Activated naive CD8-positive, alpha-beta T cell treated with anti-CD3 and anti-CD28 coated beads, Interleukin-2, amount 50 U/mL, for 24 hours (primary cell): ENCODE data around the gene NAA40.

Experiments
- ATAC-seq: fragments of 150-1000 bp; cut with Tn5 transposase; one replicate; pipeline ENCODE4 v1.10.0; 2021
- DNase-seq: peaks from one replicate; pipeline ENCODE4 v3.0.0; 2021
- H3K27ac Mint-ChIP-seq: one replicate; pipeline ENCODE4 v1.8.0; 2021; ENCODE audit warnings: mild to moderate bottlenecking, mixed read lengths
- H3K27me3 Mint-ChIP-seq: one replicate; pipeline ENCODE4 v1.8.0; 2021; ENCODE audit warnings: mixed read lengths
- H3K36me3 Mint-ChIP-seq: one replicate; pipeline ENCODE4 v1.8.0; 2021; ENCODE audit warnings: low read depth, mixed read lengths
- H3K4me1 Mint-ChIP-seq: one replicate; pipeline ENCODE4 v1.8.0; 2021; ENCODE audit warnings: mixed read lengths
- H3K4me3 Mint-ChIP-seq: one replicate; pipeline ENCODE4 v1.8.0; 2021; ENCODE audit warnings: mild to moderate bottlenecking, moderate library complexity, mixed read lengths
- H3K9me3 Mint-ChIP-seq: one replicate; pipeline ENCODE4 v1.8.0; 2021; ENCODE audit warnings: mixed read lengths

NAA40 gene

DNA sequence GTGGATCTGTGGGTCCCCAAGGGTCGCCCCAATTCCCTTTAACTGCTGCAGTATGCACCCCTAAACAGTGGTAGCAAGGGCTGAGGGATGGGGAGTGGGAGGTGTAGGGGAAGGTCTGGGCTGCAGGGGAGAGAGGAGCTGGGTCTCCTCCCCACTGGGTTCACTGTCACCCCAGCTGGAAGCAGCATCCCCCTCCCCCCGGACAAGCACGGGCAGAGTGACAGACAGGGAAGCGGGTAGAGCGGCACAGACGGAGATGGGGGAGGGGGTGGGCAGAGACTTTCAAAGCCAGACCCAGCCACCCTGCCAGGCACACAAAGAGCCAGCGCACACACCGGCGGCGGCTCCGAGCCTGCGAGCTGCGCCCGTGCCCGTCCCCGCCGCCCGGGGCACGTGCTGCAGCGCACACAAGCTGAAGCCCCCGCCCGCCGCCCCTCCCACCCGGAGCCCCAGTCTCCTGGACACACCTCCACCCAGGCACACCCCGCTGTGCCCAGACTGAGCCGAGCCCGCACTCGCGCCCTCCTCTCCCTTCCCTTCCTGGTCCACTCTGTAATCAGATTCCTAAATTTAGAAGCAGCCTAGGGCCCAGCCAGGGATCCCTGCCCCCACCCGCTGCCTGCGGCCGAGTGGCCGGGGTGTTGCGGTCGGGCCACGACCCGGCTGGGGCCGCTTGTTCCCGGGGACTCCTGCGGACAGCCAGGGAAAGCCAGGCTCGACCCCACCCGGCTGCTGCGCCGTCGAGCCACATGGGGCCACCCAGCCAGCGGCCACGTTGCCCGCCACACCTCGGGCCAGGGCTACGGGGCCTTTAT, 20.9 kb upstream of the NAA40 start:
- H3K9me3 Mint-ChIP-seq = no peaks in the 10 kb centered on the region
- ATAC-seq (no peak), DNase-seq (no peak)
- H3K36me3 Mint-ChIP-seq = no peaks in the 10 kb centered on the region
- peaks cover 15% of the 10 kb centered on the region for H3K4me1 Mint-ChIP-seq
- no peak overlapping the region for H3K27ac Mint-ChIP-seq
- H3K4me3 Mint-ChIP-seq = peak overlapping the region; percentile 62
- peaks cover 11% of the 10 kb centered on the region for H3K27me3 Mint-ChIP-seq

DNA sequence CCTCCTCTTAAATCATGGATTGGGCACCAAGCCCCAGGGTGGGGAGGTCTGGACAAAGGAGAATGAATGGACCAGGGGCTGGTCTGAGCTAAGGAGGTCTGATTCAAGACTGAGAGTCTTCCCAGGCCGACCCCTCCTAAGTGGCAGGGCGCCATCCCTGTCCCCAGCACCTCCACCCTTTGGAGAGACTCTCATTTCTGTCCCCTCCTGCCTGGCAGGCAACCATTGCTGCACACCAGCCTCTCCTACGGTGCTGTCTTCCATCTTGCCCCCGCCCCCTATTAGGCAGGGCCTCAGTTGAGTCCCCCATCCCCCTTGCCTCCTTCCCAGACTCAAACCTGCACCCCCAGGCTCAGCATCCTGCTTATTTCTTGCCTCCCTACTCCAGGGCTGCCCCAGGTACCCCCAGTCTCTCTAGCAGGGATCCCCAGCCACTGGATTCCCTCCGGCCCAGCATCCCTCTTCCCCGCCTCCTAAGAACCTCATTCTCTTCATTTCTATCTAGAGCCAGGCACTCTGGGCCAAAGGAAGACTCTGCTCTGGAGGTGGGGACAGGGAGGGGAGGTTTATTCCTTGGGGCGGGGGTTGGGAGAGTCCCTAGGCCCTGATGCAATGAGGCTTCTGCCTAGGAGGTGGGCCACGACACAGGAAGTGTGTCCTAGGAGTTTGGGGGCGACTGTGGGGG, 20.2 kb upstream of the NAA40 start:
- H3K4me1 Mint-ChIP-seq = peaks cover 15% of the 10 kb centered on the region
- H3K36me3 Mint-ChIP-seq = no peaks in the 10 kb centered on the region
- ATAC-seq (no peak), DNase-seq (no peak)
- H3K4me3 Mint-ChIP-seq = no peak overlapping the region
- peaks cover 16% of the 10 kb centered on the region for H3K27me3 Mint-ChIP-seq
- no peaks in the 10 kb centered on the region for H3K9me3 Mint-ChIP-seq
- H3K27ac Mint-ChIP-seq = no peak overlapping the region

DNA sequence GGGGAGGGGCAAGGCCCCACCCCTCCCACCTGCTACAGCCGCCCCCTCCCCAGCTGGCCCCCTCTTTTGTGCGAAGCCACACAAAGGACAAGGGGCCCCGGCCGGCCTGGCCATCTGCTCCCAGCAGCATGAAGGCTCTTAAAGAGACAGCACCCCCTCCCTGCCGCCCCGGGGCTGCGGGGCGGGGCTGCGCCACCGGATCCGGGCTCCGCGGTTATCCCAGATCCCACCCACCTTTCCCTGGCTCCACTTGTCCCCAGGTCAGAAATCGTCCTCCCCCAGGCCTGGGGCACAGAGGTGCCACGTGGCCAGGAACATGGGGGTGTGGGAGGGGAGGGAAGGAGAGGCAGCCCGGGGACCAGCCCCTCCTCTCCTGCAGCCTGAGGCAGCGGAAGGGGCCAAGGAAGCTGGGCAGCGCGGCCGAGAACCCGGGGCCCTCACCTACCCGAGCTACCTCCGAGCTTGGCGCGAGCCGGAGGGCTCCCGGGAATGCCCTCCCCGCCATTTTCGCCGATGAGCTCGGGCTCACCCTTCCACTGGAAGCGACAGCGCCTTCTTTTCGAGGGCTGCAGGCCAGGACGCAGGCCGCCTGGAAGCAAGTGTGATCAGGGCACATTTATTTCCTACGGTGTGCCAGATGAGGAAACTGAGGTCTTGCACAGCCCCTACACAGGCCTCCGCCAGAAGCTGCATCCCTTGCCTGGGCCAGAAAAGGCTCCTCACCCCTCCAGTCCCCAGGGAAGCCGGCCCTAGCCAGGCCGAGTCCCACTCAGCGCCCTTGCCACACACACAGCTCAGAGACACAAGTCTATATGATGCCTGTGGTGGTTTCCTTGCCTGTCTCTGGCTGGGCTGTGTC, 19.3 kb upstream of the NAA40 start:
- ATAC-seq = no peak
- no peak overlapping the region for H3K4me3 Mint-ChIP-seq
- no peak for DNase-seq

DNA sequence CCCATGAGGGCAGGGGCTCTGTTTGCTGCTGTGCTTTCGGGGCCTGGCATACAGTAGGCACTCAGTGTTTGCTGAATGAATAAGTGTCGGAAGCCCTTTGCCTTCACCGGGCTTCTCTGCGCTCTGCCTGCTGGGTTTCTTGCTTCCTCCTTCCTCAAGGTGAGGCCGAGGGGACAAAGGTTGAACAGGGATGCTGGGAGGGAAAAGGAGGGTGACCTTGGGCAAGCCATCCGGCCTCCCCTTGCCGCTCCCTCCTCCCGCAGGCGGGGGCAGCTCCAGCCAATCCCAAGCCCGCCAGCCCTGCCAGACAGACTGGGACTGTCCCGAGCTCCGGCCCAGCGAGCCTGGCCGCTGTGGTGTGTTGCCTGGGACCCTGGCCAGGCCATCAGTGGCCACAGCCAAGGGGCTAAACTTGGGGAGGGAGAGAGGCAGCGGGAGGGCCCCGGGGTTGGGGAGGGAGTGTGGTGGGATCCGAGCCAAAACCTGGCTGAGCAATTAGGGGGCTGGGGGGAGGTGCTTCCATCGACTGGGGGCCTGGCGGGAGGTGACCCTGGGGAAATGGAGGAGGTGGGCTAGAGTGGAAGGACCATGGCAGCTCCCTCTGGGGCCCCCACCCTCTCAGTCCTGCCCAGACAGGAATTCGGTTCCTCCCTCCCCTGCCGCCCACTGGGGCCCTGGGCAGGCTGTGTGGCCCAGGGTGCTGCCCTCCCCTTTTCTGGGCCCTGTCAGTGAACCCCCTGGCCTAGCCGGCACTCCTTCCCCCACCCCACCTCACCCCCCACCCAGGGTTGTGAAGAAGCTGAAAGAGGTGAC, 18.5 kb upstream of the NAA40 start:
- no peak overlapping the region for H3K4me3 Mint-ChIP-seq
- no peaks in the 10 kb centered on the region for H3K9me3 Mint-ChIP-seq
- peaks cover 10% of the 10 kb centered on the region for H3K27me3 Mint-ChIP-seq
- H3K36me3 Mint-ChIP-seq = no peaks in the 10 kb centered on the region
- ATAC-seq (no peak), DNase-seq (no peak)
- no peak overlapping the region for H3K27ac Mint-ChIP-seq
- H3K4me1 Mint-ChIP-seq = peaks cover 13% of the 10 kb centered on the region

More for the DNA sequence above, 19.3 kb upstream of the NAA40 start:
- no peak overlapping the region for H3K27ac Mint-ChIP-seq
- peaks cover 15% of the 10 kb centered on the region for H3K4me1 Mint-ChIP-seq
- H3K9me3 Mint-ChIP-seq = no peaks in the 10 kb centered on the region
- H3K27me3 Mint-ChIP-seq = peaks cover 14% of the 10 kb centered on the region
- H3K36me3 Mint-ChIP-seq = no peaks in the 10 kb centered on the region

DNA sequence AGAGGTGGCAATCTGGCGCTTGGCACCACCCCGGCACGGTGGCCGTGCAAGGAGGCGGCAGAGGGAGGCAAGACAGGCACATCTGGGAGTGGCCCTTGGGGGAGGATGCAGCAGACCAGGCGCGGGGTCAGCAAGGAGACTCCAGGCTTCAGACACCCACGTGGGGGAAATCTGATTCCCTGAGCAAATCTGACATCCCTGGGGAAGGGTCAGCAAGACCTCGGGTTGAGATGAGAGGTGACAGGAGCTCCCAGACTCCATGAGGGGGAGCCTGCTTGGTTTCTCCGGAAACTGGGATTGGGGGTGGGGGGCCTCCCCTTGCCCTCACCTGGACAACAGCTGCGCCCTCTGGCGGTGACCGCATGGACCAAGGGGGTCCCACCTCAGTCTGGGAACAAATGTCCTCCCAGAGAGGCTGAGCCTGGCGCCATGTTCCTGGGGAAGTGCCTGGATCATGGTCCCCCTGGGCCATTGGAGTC, 17.8 kb upstream of the NAA40 start:
- peaks cover 10% of the 10 kb centered on the region for H3K27me3 Mint-ChIP-seq
- H3K4me1 Mint-ChIP-seq = peaks cover 13% of the 10 kb centered on the region
- no peaks in the 10 kb centered on the region for H3K36me3 Mint-ChIP-seq
- ATAC-seq (no peak), DNase-seq (peak; percentile 66)
- H3K4me3 Mint-ChIP-seq = no peak overlapping the region
- no peaks in the 10 kb centered on the region for H3K9me3 Mint-ChIP-seq
- no peak overlapping the region for H3K27ac Mint-ChIP-seq

DNA sequence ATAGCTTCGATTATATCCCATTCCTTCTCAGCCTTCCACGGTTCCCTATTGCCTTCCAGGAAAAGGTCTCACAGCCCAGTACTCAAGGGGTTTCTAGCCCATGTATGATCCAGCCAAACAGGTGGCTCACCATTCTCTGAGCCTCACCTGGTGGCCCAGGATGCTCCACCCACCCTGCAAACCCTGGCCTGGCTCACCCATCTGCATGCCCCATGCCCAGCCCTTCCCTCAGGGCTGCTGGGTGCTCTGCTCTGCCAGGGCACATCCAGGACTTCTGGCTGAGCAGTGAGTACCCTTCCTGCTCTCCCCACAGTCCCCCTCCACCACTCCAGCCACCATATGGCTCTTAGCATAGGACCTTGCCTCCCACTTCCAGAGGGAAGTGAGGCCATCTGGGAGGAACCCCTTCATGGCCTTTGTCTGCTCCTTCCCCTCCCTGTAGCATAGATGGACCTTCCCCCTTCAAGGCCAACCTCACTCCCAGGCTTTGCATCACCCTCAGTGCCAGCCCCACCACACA, 16.1 kb upstream of the NAA40 start:
- H3K27me3 Mint-ChIP-seq = peaks cover 7% of the 10 kb centered on the region
- no peaks in the 10 kb centered on the region for H3K9me3 Mint-ChIP-seq
- no peaks in the 10 kb centered on the region for H3K36me3 Mint-ChIP-seq
- no peak overlapping the region for H3K27ac Mint-ChIP-seq
- DNase-seq (no peak), ATAC-seq (no peak)
- H3K4me1 Mint-ChIP-seq = peaks cover 6% of the 10 kb centered on the region
- H3K4me3 Mint-ChIP-seq = no peak overlapping the region

DNA sequence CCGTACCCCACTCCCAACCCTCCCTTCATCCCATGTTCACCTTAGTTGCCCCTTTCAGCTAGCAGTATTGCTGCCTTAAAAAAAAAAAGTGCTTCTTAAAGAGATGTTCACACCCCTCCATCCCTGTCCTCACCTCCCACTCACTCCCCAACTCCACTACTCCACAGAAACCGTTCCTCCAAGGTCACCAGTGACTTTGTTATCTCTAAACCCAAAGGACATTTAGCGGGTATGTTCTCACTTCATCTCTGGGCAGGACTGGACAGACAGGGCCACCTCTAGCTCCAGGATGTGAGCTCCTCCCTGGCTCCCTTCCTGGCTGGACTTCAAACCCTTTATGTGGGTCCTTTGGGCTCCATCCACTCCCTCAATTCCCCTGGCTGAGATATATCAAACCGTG, 15.5 kb upstream of the NAA40 start:
- Mint-ChIP-seq H3K9me3 (no peaks in the 10 kb centered on the region), H3K27me3 (peaks cover 7% of the 10 kb centered on the region), H3K27ac (no peak overlapping the region), H3K4me1 (peaks cover 6% of the 10 kb centered on the region), H3K36me3 (no peaks in the 10 kb centered on the region), H3K4me3 (no peak overlapping the region)
- ATAC-seq (no peak), DNase-seq (no peak)

DNA sequence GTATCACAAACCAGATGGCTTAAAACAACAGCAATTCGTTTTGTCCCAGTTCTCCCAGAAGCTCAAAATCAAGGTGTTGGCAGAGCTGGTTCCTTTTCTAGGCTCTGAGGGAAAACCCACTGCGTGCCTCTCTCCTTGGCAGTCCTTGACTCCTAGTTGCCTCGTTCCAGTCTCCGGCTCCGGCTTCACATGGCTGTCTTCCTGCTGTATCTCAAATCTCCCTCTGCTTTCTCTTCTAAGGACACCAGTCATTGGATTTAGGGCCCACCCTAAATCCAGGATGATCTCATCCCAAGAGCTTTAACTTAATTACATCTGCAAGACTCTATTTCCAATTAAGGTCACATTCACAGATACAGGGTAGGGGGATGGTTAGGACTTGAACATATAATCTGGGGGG, 9.2 kb upstream of the NAA40 start:
- Mint-ChIP-seq H3K9me3 (no peaks in the 10 kb centered on the region), H3K4me3 (no peak overlapping the region), H3K27ac (no peak overlapping the region), H3K36me3 (no peaks in the 10 kb centered on the region), H3K27me3 (no peaks in the 10 kb centered on the region), H3K4me1 (no peaks in the 10 kb centered on the region)
- no peak for ATAC-seq
- DNase-seq = no peak

DNA sequence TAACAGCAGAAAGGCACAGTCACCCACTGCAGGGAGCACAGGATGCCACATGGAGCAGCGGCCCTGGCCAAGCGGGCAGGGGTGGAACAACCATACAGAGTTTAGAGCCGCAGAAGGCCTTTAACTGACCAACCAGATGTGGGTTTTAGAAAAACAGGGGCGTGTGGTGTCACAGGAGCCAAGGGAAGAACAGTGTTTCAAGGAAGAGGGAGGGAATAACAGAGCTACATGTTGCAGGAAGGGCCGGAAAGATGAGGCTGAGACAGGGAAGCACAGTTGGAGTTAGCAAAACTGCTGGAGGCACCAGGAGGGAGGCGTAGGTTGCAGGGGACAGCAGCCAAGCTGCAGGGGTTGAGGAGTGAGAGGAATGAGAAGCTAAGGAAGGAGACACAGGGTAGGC, 7.8 kb upstream of the NAA40 start:
- no peaks in the 10 kb centered on the region for H3K36me3 Mint-ChIP-seq
- H3K4me1 Mint-ChIP-seq = no peaks in the 10 kb centered on the region
- H3K27ac Mint-ChIP-seq = no peak overlapping the region
- no peak for DNase-seq
- H3K9me3 Mint-ChIP-seq = no peaks in the 10 kb centered on the region
- H3K27me3 Mint-ChIP-seq = no peaks in the 10 kb centered on the region
- ATAC-seq = no peak
- no peak overlapping the region for H3K4me3 Mint-ChIP-seq

DNA sequence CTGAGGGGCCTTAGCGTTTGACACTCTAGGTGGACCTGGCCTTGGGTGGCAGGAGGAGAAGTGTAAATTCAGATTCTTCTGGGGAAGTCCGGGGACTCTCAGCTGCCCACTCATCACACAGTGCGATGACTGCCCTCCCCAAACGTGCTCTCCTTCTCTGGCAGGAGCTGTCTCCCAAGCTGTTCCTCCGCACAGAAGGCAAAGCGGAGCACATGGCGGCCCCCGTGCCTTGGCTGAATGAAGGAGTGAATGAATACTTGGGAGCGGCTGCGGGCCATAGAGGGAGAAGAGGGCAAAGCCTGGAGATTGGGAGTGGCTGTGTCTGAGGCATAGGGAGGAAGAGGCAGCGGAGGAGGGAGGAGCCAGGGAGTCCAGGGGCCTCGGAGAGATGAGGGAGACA, 6.9 kb upstream of the NAA40 start:
- Mint-ChIP-seq H3K27ac (no peak overlapping the region), H3K4me3 (no peak overlapping the region), H3K4me1 (no peaks in the 10 kb centered on the region), H3K9me3 (no peaks in the 10 kb centered on the region), H3K36me3 (no peaks in the 10 kb centered on the region), H3K27me3 (no peaks in the 10 kb centered on the region)
- DNase-seq = no peak
- no peak for ATAC-seq

DNA sequence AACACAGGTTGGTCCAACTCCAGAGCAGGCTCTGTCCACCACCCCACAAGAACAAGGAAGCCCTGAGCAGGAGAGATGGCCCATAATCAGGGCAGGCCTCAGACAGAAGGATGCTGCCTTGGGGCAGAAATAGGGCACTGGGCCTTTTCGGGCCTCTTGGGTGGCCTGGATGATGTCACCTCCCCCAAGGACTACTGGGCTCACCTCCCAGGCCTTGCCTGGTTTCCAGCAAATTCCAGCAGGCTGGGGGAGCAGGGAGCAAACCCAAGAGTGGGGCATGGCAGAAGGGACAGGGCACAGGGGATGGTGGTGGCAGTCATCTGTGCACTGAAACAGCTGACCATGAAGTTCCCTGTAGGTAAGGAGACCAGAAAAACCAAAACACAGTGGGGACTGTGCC, 5.3 kb upstream of the NAA40 start:
- H3K4me1 Mint-ChIP-seq = peaks cover 9% of the 10 kb centered on the region
- H3K9me3 Mint-ChIP-seq = no peaks in the 10 kb centered on the region
- H3K27me3 Mint-ChIP-seq = no peaks in the 10 kb centered on the region
- DNase-seq (no peak), ATAC-seq (no peak)
- no peak overlapping the region for H3K27ac Mint-ChIP-seq
- H3K36me3 Mint-ChIP-seq = no peaks in the 10 kb centered on the region
- no peak overlapping the region for H3K4me3 Mint-ChIP-seq

DNA sequence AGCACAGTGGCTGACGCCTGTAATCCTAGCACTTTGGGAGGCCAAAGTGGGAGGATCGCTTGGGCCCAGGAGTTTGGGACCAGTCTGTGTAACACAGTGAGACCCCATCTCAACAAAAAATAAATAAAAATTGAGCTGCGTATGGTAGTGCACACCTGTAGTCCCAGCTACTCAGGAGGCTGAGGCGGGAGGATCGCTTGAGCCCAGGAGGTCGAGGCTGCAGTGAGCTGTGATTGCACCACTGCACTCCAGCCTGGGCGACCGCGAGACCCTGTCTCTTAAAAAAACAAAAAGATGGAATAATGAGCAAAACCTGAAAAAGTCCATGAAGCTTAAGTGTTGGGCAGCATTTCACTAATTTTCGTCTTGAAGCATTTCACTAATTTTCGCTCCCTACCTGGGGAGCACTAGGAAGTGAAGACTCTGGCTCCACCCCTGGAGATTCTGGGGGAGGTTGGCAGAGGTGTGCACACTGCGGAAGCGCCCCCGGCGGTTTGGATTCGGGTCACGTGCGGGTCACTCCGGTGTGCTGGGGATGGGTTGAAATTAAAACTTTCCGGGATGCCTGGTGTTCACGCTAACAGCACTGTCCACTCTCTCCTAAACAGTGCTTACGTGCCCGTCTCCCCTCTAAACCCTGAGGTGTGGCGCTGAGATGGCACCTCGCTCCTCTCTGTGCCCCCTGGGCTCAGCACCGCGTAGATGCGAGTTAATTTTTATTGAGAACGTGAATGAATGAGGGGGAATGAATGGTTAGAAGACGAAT, 906 bp upstream of the NAA40 start:
- ATAC-seq = peak; percentile 16
- no peaks in the 10 kb centered on the region for H3K9me3 Mint-ChIP-seq
- peaks cover 25% of the 10 kb centered on the region for H3K4me1 Mint-ChIP-seq
- peak overlapping the region; percentile 86 for H3K27ac Mint-ChIP-seq
- peak overlapping the region; percentile 83 for H3K4me3 Mint-ChIP-seq
- DNase-seq = peak; percentile 44
- peaks cover 2% of the 10 kb centered on the region for H3K36me3 Mint-ChIP-seq
- H3K27me3 Mint-ChIP-seq = no peaks in the 10 kb centered on the region

DNA sequence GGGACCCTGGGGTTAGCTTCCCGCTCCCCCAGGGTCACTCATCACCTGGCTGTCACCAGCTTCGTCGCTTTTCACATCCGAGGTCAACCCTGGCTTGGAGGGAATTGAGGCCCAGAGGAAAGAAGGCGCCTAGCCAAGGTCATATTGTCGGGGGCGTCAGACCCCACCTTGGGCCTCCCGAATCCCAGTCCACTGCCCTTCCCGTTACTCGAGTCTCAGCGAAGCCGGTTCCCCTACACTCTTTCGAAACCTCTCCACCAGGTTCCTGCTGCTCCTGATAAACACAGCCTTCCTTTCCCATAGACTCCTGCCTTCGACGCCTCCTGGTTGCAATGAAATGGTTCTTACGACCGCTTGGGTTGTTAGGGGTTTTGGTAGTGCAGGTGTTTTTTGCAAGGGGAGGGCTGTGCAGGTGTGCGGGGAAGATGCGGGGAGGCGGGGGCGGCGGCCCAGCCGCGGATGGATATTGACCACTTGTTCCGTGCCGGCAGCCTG, 642 bp downstream of the NAA40 start:
- Mint-ChIP-seq H3K4me1 (peaks cover 25% of the 10 kb centered on the region), H3K36me3 (peaks cover 2% of the 10 kb centered on the region), H3K9me3 (no peaks in the 10 kb centered on the region), H3K27ac (peak overlapping the region; percentile 80), H3K4me3 (peak overlapping the region; percentile 83), H3K27me3 (no peaks in the 10 kb centered on the region)
- DNase-seq = no peak
- no peak for ATAC-seq
